Fibroblast of lung (primary cell): ENCODE results near the gene NEK9. TPM values are rescaled to one million over a fixed set of nuclear protein-coding genes. Genes with fewer than 3 reads are reported as not detected.

Experiments used
- DNase-seq, 2 donors: peaks; one replicate each; pipeline versions ENCODE4 v3.0.0 to v3.0.0-alpha.2; 2010; ENCODE audit warnings: low read depth in 2 of 2
- H2AFZ ChIP-seq: 2 replicates; pipeline ENCODE4 v1.5.1; 2012; ENCODE audit warnings: low read length, control low read depth, inconsistent platforms
- H3K27ac ChIP-seq: 2 replicates; pipeline ENCODE4 v1.5.1; 2011; ENCODE audit warnings: low read length, control low read depth; ENCODE audit not compliant: insufficient read depth
- H3K27me3 ChIP-seq: 2 replicates; pipeline ENCODE4 v1.5.1; 2011; ENCODE audit warnings: mild to moderate bottlenecking, low read length; ENCODE audit not compliant: control insufficient read depth, insufficient read depth
- H3K36me3 ChIP-seq: 2 replicates; pipeline ENCODE4 v1.5.1; 2011; ENCODE audit warnings: low read length; ENCODE audit not compliant: control insufficient read depth, insufficient read depth
- H3K4me1 ChIP-seq: 2 replicates; pipeline ENCODE4 v1.5.1; 2011; ENCODE audit warnings: low read length; ENCODE audit not compliant: control insufficient read depth, insufficient read depth; ENCODE audit errors: extremely low read depth
- H3K4me2 ChIP-seq: 2 replicates; pipeline ENCODE4 v1.5.1; 2011; ENCODE audit warnings: low read length, control low read depth; ENCODE audit not compliant: insufficient read depth; ENCODE audit errors: extremely low read depth
- H3K4me3 ChIP-seq, 4 experiments: fragments of 200-600 bp in 1 of 4; sonication (generic) in 1 of 4; replicated peaks in 1 of 4; 2 replicates each; pipeline ENCODE4 v1.5.1; 2011 to 2016; ENCODE audit warnings: low read length in 4 of 4, low read depth in 3 of 4, mild to moderate bottlenecking in 3 of 4, control low read depth in 2 of 4, inconsistent platforms in 1 of 4, mixed read lengths in 1 of 4; ENCODE audit not compliant: insufficient read depth in 1 of 4; ENCODE audit errors: control extremely low read depth in 1 of 4
- H3K79me2 ChIP-seq: 2 replicates; pipeline ENCODE4 v1.5.1; 2012; ENCODE audit warnings: mild to moderate bottlenecking, low read length, inconsistent platforms; ENCODE audit not compliant: control insufficient read depth, insufficient read depth
- H3K9ac ChIP-seq: 2 replicates; pipeline ENCODE4 v1.5.1; 2011; ENCODE audit warnings: mild to moderate bottlenecking, low read length, control low read depth; ENCODE audit not compliant: insufficient read depth
- H3K9me3 ChIP-seq: 2 replicates; pipeline ENCODE4 v1.5.1; 2012; ENCODE audit warnings: low read depth, low read length; ENCODE audit not compliant: control insufficient read depth, insufficient read depth
- H4K20me1 ChIP-seq: 2 replicates; pipeline ENCODE4 v1.5.1; 2011; ENCODE audit warnings: low read length; ENCODE audit not compliant: control insufficient read depth, insufficient read depth; ENCODE audit errors: extremely low read depth
- EZH2 ChIP-seq: IDR thresholded peaks from 2 replicates; pipeline ENCODE4 v1.5.1; 2012; ENCODE audit warnings: low read length, control low read depth, mild to moderate bottlenecking; ENCODE audit errors: missing control alignments
- polyA plus RNA-seq, 2 donors: library from polyadenylated mRNA; depleted of rRNA in 1 of 2; stranded (reverse) in 1 of 2; unstranded in 1 of 2; fragments of >200 nt; gene quantifications; 2 replicates each; pipeline ENCODE4 v1.2.1, GENCODE V29; 2011 to 2012; ENCODE audit warnings: missing spikeins in 1 of 2
- total RNA-seq: library from RNA; depleted of rRNA; stranded (reverse); fragments of >200 nt; gene quantifications from 2 replicates; pipeline ENCODE4 v1.2.1, GENCODE V29; 2014
- TF ChIP-seq, protein P1 (sequence below), 2 donors: IDR thresholded peaks in 1 of 2; conservative IDR thresholded peaks in 1 of 2; 1 replicate in 1 of 2; 2 replicates in 1 of 2; pipeline ENCODE4 v1.5.1; 2011 to 2012; ENCODE audit warnings: low read length in 2 of 2, control low read depth in 1 of 2, inconsistent platforms in 1 of 2, low read depth in 1 of 2, mild to moderate bottlenecking in 1 of 2

The NEK9 gene
- total and polyA plus RNA-seq, 2 donors (not counting 1 experiment from before 2014, with no cell fraction given) = 63.4 to 81.3 TPM

DNA sequence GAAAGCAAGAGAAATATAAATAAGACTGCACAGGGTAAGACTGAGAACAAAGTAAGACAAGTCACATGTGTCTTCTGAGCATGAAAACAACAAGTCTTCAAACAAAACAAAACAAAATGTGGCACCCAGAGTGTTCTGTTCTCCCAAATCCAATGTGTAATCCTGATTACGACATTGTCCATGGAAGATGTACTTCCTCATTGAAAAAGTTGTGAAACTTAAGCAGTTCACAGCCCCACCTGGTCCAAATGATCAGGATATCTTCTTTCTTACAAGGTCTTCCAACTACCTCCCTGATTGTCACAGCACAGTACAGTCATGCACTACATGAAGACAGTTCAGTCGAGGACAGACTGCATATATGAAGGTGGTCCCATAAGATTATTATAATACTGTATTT, 23.3 kb upstream of the NEK9 start:
- Histone ChIP-seq H3K4me1 (no peaks in the 10 kb centered on the region), H3K4me2 (no peak overlapping the region), H2AFZ (no peak overlapping the region), H3K36me3 (no peaks in the 10 kb centered on the region), H3K9me3 (no peaks in the 10 kb centered on the region), H4K20me1 (no peaks in the 10 kb centered on the region), H3K79me2 (peaks cover 3% of the 10 kb centered on the region), H3K9ac (no peak overlapping the region), H3K27me3 (no peaks in the 10 kb centered on the region), H3K4me3 (no peak overlapping the region), H3K27ac (no peak overlapping the region)
- DNase-seq = peak in 1 of 2 donors; percentile 10
- TF ChIP-seq, protein P1, sequence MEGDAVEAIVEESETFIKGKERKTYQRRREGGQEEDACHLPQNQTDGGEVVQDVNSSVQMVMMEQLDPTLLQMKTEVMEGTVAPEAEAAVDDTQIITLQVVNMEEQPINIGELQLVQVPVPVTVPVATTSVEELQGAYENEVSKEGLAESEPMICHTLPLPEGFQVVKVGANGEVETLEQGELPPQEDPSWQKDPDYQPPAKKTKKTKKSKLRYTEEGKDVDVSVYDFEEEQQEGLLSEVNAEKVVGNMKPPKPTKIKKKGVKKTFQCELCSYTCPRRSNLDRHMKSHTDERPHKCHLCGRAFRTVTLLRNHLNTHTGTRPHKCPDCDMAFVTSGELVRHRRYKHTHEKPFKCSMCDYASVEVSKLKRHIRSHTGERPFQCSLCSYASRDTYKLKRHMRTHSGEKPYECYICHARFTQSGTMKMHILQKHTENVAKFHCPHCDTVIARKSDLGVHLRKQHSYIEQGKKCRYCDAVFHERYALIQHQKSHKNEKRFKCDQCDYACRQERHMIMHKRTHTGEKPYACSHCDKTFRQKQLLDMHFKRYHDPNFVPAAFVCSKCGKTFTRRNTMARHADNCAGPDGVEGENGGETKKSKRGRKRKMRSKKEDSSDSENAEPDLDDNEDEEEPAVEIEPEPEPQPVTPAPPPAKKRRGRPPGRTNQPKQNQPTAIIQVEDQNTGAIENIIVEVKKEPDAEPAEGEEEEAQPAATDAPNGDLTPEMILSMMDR (conservative IDR thresholded peaks at IDR 0.05 in 1 of 2, IDR thresholded peaks at IDR 0.05 in 1 of 2; ENCODE audit: low read depth in 1 of 2, low read length in 2 of 2) = no peak
- TF ChIP-seq EZH2 = no peak

- Histone ChIP-seq H3K4me2 (no peak overlapping the region), H3K27me3 (no peaks in the 10 kb centered on the region), H3K27ac (peak overlapping the region; percentile 54), H2AFZ (no peak overlapping the region), H3K9me3 (no peaks in the 10 kb centered on the region), H3K4me1 (no peaks in the 10 kb centered on the region), H4K20me1 (no peaks in the 10 kb centered on the region), H3K79me2 (peaks cover 3% of the 10 kb centered on the region), H3K36me3 (peaks cover 1% of the 10 kb centered on the region), H3K9ac (no peak overlapping the region), H3K4me3 (no peak overlapping the region)
- DNase-seq = peak; percentile 84 to 92
- TF ChIP-seq, protein P1 (conservative IDR thresholded peaks at IDR 0.05 in 1 of 2, IDR thresholded peaks at IDR 0.05 in 1 of 2; ENCODE audit: low read depth in 1 of 2, low read length in 2 of 2) = peak; percentile 44 to 66
- TF ChIP-seq EZH2 = no peak
Observed at GRCh38 chr14:75147423-75148071, 20.7 kb upstream of the NEK9 start.

DNA sequence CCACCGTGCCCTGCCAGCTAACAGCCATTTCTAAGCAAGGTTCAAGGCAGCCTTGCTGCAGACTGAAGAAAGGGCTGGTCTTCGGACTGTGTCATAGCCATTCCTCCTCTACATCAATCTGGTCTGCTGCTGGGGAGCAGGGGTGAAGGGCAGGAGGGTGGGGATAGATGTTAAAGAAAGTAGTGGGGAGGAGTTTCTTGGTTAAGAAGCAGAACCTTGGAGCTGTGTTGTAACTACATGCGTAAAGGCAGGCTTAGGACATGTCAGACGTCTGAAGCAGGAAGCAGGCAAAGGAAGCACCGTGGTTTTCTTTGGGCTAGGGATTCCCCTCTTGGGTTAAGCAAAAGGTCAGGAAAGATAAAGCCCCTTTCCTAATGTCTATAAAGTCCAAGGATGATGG, 18.1 kb upstream of the NEK9 start:
- Histone ChIP-seq H2AFZ (no peak overlapping the region), H3K27me3 (no peaks in the 10 kb centered on the region), H3K4me3 (no peak overlapping the region), H3K36me3 (peaks cover 1% of the 10 kb centered on the region), H3K9me3 (no peaks in the 10 kb centered on the region), H3K79me2 (peaks cover 4% of the 10 kb centered on the region), H3K4me2 (no peak overlapping the region), H4K20me1 (no peaks in the 10 kb centered on the region), H3K9ac (no peak overlapping the region), H3K27ac (no peak overlapping the region), H3K4me1 (no peaks in the 10 kb centered on the region)
- TF ChIP-seq, protein P1 (conservative IDR thresholded peaks at IDR 0.05 in 1 of 2, IDR thresholded peaks at IDR 0.05 in 1 of 2; ENCODE audit: low read depth in 1 of 2, low read length in 2 of 2) = no peak
- TF ChIP-seq EZH2 = no peak
- no peak for DNase-seq
